DOHH2 (cell line): ENCODE measurements around the gene FAM193A.

Source experiments
- H3F3A ChIP-seq: fragments of 200-600 bp; sonication (generic), shearing (Covaris generic); 2 replicates; pipeline ENCODE4 v1.6.0; 2016; ENCODE audit warnings: antibody characterized with exemption, mild to moderate bottlenecking; ENCODE audit not compliant: control insufficient read depth, insufficient read depth
- H3K27ac ChIP-seq: fragments of 200-600 bp; sonication (generic); 2 replicates; pipeline ENCODE4 v1.5.1; 2014; ENCODE audit warnings: low read depth, mild to moderate bottlenecking, low read length, moderate library complexity
- H3K27me3 ChIP-seq: fragments of 200-600 bp; sonication (generic); 2 replicates; pipeline ENCODE4 v1.6.1; 2014; ENCODE audit warnings: mild to moderate bottlenecking, low read length, mixed read lengths; ENCODE audit not compliant: control insufficient read depth
- H3K36me3 ChIP-seq: fragments of 200-600 bp; sonication (generic); 2 replicates; pipeline ENCODE4 v1.6.1; 2014; ENCODE audit warnings: mild to moderate bottlenecking, low read length, moderate library complexity, mixed read lengths; ENCODE audit not compliant: control insufficient read depth
- H3K4me1 ChIP-seq: fragments of 200-600 bp; sonication (generic); 2 replicates; pipeline ENCODE4 v1.6.1; 2014; ENCODE audit warnings: mild to moderate bottlenecking, low read length, mixed read lengths; ENCODE audit not compliant: control insufficient read depth
- H3K4me2 ChIP-seq: fragments of 200-600 bp; sonication (generic); 2 replicates; pipeline ENCODE4 v1.6.0; 2014; ENCODE audit warnings: mild to moderate bottlenecking, low read length, moderate library complexity
- H3K4me3 ChIP-seq: fragments of 200-600 bp; sonication (generic); 2 replicates; pipeline ENCODE4 v1.5.1; 2014; ENCODE audit warnings: mild to moderate bottlenecking, low read length, mixed read lengths
- H3K79me2 ChIP-seq: fragments of 200-600 bp; sonication (generic); 2 replicates; pipeline ENCODE4 v1.6.1; 2014; ENCODE audit warnings: mild to moderate bottlenecking, low read length, mixed read lengths; ENCODE audit not compliant: control insufficient read depth
- H3K9me2 ChIP-seq: fragments of 200-600 bp; sonication (generic); replicated peaks from 2 replicates; pipeline ENCODE4 v1.6.1; 2014; ENCODE audit warnings: mild to moderate bottlenecking, low read length, mixed read lengths; ENCODE audit not compliant: control insufficient read depth
- H3K9me3 ChIP-seq: fragments of 200-600 bp; sonication (generic); 2 replicates; pipeline ENCODE4 v1.6.1; 2014; ENCODE audit warnings: antibody characterized with exemption, low read length, mixed read lengths; ENCODE audit not compliant: control insufficient read depth, insufficient read depth
- H4K20me1 ChIP-seq: fragments of 200-600 bp; sonication (generic); 2 replicates; pipeline ENCODE4 v1.6.0; 2014; ENCODE audit warnings: low read depth, mild to moderate bottlenecking, antibody characterized with exemption, low read length, moderate library complexity; ENCODE audit not compliant: control insufficient read depth, insufficient read depth
- CTCF ChIP-seq: fragments of 200-600 bp; sonication (generic); IDR thresholded peaks from one replicate; pipeline ENCODE4 v1.5.1; 2014; ENCODE audit warnings: antibody characterized with exemption, mild to moderate bottlenecking, low read depth, low read length; ENCODE audit not compliant: poor library complexity, severe bottlenecking
- EZH2phosphoT487 ChIP-seq: fragments of 200-600 bp; sonication (generic); IDR thresholded peaks from 2 replicates; pipeline ENCODE4 v1.6.1; 2017; ENCODE audit warnings: borderline replicate concordance, mild to moderate bottlenecking, antibody characterized with exemption, low read length, moderate library complexity, mixed read lengths

Gene FAM193A

GRCh38 chr4:2592572-2592971, 56.1 kb downstream of the FAM193A start:
- peaks cover 23% of the 10 kb centered on the region for H4K20me1 ChIP-seq
- no peak overlapping the region for H3K27ac ChIP-seq
- no peaks in the 10 kb centered on the region for H3K9me2 ChIP-seq
- H3F3A ChIP-seq = no peaks in the 10 kb centered on the region
- no peak overlapping the region for H3K4me3 ChIP-seq
- peaks cover 14% of the 10 kb centered on the region for H3K4me1 ChIP-seq
- H3K79me2 ChIP-seq = peaks cover 95% of the 10 kb centered on the region
- TF ChIP-seq CTCF (no peak), EZH2phosphoT487 (no peak)
- no peaks in the 10 kb centered on the region for H3K27me3 ChIP-seq
- H3K9me3 ChIP-seq = no peaks in the 10 kb centered on the region
- H3K36me3 ChIP-seq = peaks cover 11% of the 10 kb centered on the region
- no peak overlapping the region for H3K4me2 ChIP-seq

- H3F3A ChIP-seq = no peaks in the 10 kb centered on the region
- no peaks in the 10 kb centered on the region for H3K9me2 ChIP-seq
- H3K36me3 ChIP-seq = peaks cover 11% of the 10 kb centered on the region
- H3K79me2 ChIP-seq = peaks cover 94% of the 10 kb centered on the region
- no peak overlapping the region for H3K4me3 ChIP-seq
- TF ChIP-seq EZH2phosphoT487 = no peak
- TF ChIP-seq CTCF = no peak
- no peak overlapping the region for H3K4me2 ChIP-seq
- H3K27ac ChIP-seq = no peak overlapping the region
- peaks cover 17% of the 10 kb centered on the region for H3K4me1 ChIP-seq
- H4K20me1 ChIP-seq = peaks cover 21% of the 10 kb centered on the region
- no peaks in the 10 kb centered on the region for H3K9me3 ChIP-seq
- no peaks in the 10 kb centered on the region for H3K27me3 ChIP-seq
These were observed 56.6 kb downstream of the FAM193A start for GRCh38 chr4:2593003-2593402.

- H3K27ac ChIP-seq = no peak overlapping the region
- peaks cover 96% of the 10 kb centered on the region for H3K79me2 ChIP-seq
- no peak for TF ChIP-seq CTCF
- no peak for TF ChIP-seq EZH2phosphoT487
These were observed 59.0 kb downstream of the FAM193A start for GRCh38 chr4:2595436-2595835.

More at GRCh38 chr4:2595436-2595835, 59.0 kb downstream of the FAM193A start:
- H3K27me3 ChIP-seq = no peaks in the 10 kb centered on the region
- H3K4me1 ChIP-seq = peaks cover 35% of the 10 kb centered on the region
- H3K9me3 ChIP-seq = no peaks in the 10 kb centered on the region
- H3K4me2 ChIP-seq = no peak overlapping the region
- H3K9me2 ChIP-seq = no peaks in the 10 kb centered on the region
- peaks cover 28% of the 10 kb centered on the region; the same call in 1 of the 2 replicates for H4K20me1 ChIP-seq
- peaks cover 3% of the 10 kb centered on the region; the same call in 1 of the 2 replicates for H3F3A ChIP-seq
- H3K4me3 ChIP-seq = no peak overlapping the region
- H3K36me3 ChIP-seq = peaks cover 33% of the 10 kb centered on the region
